GM12891 (cell line): ENCODE data around the gene ZCWPW1.
"Not testable (repeated sequence)": the region's sequence is repeated elsewhere in the genome, so short reads cannot be mapped to it uniquely, and the experiment has no call there.

Experiments used
- DNase-seq: peaks from one replicate; pipeline ENCODE4 v3.0.0; 2011; ENCODE audit warnings: low spot score; ENCODE audit not compliant: insufficient read length
- FAIRE-seq: peaks from 2 replicates; lab custom pipeline; 2011; peaks lifted over from hg19 to GRCh38; lab: Jason Lieb, UNC
- PAX5 ChIP-seq: IDR thresholded peaks from 2 replicates; pipeline ENCODE4 v1.6.1; 2011; ENCODE audit warnings: low read length, moderate library complexity, mild to moderate bottlenecking; ENCODE audit not compliant: insufficient read depth, severe bottlenecking
- POLR2A ChIP-seq: IDR thresholded peaks from 2 replicates; pipeline ENCODE4 v1.6.1; 2011; ENCODE audit warnings: low read depth, low read length, control low read depth
- POLR2AphosphoS5 ChIP-seq: IDR thresholded peaks from 2 replicates; pipeline ENCODE4 v1.6.1; 2011; ENCODE audit warnings: low read depth, low read length, control low read depth
- POU2F2 ChIP-seq: IDR thresholded peaks from 2 replicates; pipeline ENCODE4 v1.6.1; 2011; ENCODE audit warnings: low read depth, mild to moderate bottlenecking, control low read depth, low read length, moderate library complexity
- SPI1 ChIP-seq: IDR thresholded peaks from 2 replicates; pipeline ENCODE4 v1.6.1; 2011; ENCODE audit warnings: low read depth, low read length, control low read depth
- TAF1 ChIP-seq: IDR thresholded peaks from 2 replicates; pipeline ENCODE4 v1.6.1; 2011; ENCODE audit warnings: low read depth, low read length, control low read depth

The ZCWPW1 gene

DNA sequence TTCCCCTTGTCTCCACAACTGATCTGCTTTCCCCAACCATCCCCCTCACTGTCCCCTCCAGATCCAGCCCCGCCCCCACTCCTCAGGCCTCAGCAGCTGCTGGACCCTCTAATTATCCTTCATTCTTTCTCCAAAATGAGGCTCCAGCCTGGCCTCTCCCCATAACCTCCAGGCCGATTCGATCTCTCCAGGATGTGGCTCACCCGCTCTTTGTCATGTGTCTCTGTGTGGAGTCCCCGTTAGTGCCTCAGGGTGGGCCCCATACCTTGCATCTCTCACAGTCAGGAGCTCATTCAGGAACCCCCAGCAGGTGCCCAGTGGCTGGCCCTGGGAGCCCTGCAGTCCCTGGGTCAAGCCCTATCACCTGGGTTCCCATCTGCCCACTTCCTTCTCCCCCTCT lies 53.9 kb downstream of the ZCWPW1 start:
- FAIRE-seq: no peak
- TF ChIP-seq POU2F2: no peak
- no peak for TF ChIP-seq SPI1
- TF ChIP-seq PAX5: no peak
- no peak for TF ChIP-seq TAF1
- TF ChIP-seq POLR2AphosphoS5: no peak
- no peak for TF ChIP-seq POLR2A
- no peak for DNase-seq

DNA sequence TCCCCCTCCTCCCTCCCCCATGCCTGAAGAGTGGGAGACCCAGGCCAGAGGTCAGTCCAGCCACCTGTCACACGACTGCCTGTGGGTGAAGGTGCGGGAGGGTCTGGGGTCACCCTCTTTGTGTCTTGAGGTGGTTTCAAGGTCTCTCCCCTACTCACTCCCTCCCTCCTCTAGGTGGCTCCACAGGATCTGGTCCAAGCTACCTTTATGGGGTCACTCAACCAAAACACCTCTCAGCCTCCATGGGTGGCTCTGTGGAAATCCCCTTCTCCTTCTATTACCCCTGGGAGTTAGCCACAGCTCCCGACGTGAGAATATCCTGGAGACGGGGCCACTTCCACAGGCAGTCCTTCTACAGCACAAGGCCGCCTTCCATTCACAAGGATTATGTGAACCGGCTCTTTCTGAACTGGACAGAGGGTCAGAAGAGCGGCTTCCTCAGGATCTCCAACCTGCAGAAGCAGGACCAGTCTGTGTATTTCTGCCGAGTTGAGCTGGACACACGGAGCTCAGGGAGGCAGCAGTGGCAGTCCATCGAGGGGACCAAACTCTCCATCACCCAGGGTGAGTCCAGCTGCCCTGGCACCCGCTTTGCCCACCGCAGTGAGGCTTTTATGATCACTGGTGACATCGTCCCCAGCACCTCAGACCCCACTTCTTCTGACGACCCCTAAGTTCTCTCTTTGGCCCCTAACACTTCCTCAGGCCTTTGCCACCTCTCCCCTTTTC lies 54.5 kb downstream of the ZCWPW1 start:
- peak; percentile 81 for FAIRE-seq

DNA sequence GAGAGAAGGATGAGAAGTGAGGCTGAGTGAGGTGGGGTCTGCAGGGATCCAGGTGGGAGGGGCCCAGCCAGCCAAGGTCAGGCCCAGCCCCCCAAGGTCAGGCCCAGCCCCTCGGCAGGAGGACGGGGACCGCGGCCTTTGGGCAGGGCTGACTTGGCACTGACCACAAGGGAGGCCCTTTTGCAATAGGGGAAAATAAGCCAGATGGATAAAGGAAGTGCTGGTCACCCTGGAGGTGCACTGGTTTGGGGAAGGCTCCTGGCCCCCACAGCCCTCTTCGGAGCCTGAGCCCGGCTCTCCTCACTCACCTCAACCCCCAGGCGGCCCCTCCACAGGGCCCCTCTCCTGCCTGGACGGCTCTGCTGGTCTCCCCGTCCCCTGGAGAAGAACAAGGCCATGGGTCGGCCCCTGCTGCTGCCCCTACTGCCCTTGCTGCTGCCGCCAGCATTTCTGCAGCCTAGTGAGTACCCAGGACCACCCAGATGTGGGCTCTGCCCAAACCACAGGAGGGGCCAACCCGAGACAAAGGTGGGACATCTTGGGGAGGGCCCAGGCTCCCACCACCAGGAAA lies 55.2 kb downstream of the ZCWPW1 start, which contains the start of gene PILRA:
PILRA (plus strand) TSS at position 227 of the 571 bp plus-strand sequence; CDS start at position 397, 170 bp downstream.
- no peak for TF ChIP-seq TAF1
- TF ChIP-seq POLR2A: no peak
- TF ChIP-seq PAX5: no peak
- no peak for TF ChIP-seq POU2F2
- TF ChIP-seq SPI1: no peak
- TF ChIP-seq POLR2AphosphoS5: no peak
- DNase-seq: no peak
- FAIRE-seq: no peak

More for the DNA sequence above, 54.5 kb downstream of the ZCWPW1 start:
- not testable (repeated sequence) for DNase-seq

DNA sequence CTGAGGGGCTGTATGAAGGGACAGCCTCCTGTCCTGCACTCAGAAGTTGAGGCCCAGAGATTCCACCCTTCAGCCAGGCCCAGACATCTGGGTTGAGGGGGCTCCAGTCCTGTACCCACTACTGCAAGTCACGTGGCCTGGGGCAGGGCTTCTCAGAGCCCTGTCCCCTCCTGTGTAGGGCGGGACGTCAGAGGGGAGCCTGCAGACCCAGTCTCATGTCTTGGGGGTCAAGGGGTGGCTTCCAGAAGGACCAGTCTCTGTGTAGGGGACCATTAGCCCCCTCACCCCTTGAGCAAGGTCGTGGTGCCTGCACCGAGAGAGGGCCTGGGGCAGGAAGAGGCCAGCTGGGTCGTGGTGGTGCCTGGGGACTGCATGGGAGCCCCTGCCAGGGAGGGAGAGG lies 55.8 kb downstream of the ZCWPW1 start:
- no peak for FAIRE-seq
- DNase-seq: no peak
- TF ChIP-seq POLR2AphosphoS5 (no peak), POLR2A (no peak), TAF1 (no peak), SPI1 (no peak), PAX5 (no peak), POU2F2 (no peak)

DNA sequence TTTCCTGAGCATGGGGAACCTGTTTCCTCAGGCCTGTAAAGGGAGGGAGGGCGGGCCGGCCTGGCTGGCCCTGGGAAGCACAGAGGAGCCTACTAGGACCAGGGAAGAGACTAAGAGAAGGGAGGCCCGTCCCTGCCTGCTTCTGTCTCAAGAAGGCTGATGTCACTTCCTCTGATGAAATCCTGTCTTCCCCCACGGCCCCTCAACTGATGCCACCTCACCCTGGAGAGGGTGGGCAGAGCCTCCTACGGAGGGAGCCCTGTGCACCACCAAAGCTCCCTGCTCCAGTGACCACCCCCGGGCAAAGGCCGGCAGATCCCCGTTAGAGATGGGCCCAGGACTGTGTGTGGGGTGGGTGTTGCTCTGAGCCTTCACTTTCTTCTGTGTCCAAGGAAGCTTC lies 56.2 kb downstream of the ZCWPW1 start:
- no peak for TF ChIP-seq PAX5
- no peak for TF ChIP-seq POLR2AphosphoS5
- TF ChIP-seq SPI1: no peak
- TF ChIP-seq POU2F2: no peak
- TF ChIP-seq POLR2A: no peak
- no peak for TF ChIP-seq TAF1
- DNase-seq (no peak), FAIRE-seq (no peak)

DNA sequence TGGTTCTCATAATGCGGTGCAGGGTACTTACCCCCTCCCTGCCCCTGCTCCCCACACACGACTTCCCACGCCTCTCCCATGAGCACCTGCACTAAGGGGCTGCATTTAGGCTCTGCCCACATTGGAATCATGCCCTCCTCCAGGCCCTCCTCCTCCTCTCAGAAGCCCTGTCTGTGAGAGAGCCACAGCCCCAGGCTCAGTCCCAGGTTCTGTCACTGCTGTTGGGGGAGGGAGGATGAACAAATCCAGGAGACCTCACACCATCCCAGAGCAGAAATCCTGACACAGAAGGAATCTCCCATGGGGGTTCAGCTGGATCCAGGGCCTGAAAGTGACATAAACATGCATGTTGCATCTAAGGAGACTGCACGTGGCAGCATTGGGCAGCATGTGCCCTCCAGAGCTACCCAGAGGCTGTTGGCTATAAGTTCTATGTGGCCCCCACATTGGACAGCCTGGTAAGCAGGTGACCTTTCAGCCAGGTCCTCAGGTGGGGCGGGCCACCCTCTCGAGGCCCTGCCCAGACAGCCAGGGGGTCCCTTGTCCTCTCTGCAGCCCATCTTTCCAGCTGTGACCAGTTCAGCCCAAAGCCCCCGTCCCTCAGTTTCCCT lies 56.8 kb downstream of the ZCWPW1 start:
- DNase-seq (no peak), FAIRE-seq (no peak)
- no peak for TF ChIP-seq POU2F2
- TF ChIP-seq POLR2A: 0 out of 2 replicates have a peak, but pooled peaks have one; percentile 10

DNA sequence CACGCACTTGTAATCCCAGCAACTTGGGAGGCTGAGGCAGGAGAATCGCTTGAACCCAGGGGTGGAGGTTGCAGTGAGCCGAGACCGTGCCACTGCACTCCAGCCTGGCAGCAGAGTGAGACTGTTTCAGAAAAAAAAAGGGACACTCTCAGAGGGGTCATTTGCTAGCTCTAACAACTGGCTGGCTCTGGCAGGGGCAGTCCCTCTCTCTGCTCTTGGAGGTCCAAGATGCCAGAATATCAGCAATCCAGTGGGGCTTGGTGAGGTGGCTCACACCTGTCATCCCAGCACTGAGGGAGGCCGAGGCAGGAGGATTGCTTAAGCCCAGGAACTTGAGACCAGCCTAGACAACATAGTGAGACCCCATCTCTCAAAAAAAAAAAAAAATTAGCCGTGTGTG lies 57.8 kb downstream of the ZCWPW1 start:
- FAIRE-seq (no peak), DNase-seq (no peak)
- no peak for TF ChIP-seq POU2F2
- TF ChIP-seq POLR2AphosphoS5: no peak
- no peak for TF ChIP-seq SPI1
- no peak for TF ChIP-seq PAX5
- no peak for TF ChIP-seq TAF1
- TF ChIP-seq POLR2A: no peak

DNA sequence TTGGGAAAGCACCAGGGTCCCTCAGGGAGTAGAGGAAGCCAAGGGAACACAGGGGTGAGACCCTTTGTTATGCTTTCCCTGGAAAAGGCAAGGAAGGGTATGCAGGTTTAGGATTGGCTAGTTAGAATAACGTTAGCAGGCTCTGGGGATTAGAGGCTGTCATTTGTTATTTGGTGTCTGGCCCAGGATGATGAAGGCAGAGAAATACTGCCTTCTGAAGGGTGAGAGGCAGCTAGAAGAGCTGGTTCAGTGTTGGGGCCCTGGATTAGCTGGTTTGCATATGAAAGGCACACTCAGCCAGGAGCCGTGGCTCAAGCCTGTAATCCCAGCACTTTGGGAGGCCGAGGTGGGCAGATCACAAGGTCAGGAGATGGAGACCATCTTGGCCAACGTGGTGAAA lies 58.2 kb downstream of the ZCWPW1 start:
- TF ChIP-seq PAX5 (no peak), SPI1 (no peak), TAF1 (no peak), POLR2A (no peak), POLR2AphosphoS5 (no peak), POU2F2 (no peak)
- DNase-seq (no peak), FAIRE-seq (no peak)

DNA sequence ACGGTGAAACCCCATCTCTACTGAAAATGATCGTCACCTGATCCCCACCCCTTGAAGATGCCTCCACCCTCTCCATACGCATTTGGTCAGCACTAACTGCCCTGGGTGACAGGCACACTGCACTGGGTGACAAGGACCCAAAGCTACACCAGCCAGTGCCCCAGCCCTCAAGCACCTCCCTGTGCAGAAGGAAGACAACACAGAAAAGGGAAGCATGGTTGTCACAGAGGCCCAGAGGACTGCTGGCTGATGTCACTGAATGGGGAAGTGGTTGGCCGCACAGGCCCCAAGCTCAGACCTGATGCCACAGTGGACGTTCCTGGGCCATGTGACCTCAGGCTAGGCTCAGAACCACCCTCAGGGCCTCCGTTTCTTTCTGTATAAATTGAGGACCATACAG lies 59.4 kb downstream of the ZCWPW1 start:
- DNase-seq: peak; percentile 42
- TF ChIP-seq SPI1: peak; percentile 97
- TF ChIP-seq POLR2A: peak; percentile 47; the same call in 1 of the 2 replicates
- no peak for TF ChIP-seq TAF1
- TF ChIP-seq POU2F2: 0 out of 2 replicates have a peak, but pooled peaks have one; percentile 15
- TF ChIP-seq POLR2AphosphoS5: peak; percentile 71
- TF ChIP-seq PAX5: no peak
- FAIRE-seq: peak; percentile 83
